T-helper 22 cell (primary cell): Measurements from ENCODE around the gene PTPRF.
"Not testable (repeated sequence)": the region's sequence is repeated elsewhere in the genome, so short reads cannot be mapped to it uniquely, and the experiment has no call there.

Source experiments
- DNase-seq: peaks from one replicate; pipeline ENCODE4 v3.0.0-alpha.2; 2020; ENCODE audit warnings: low read depth

PTPRF gene

GRCh38 chr1:43634721-43635120 is 104.0 kb downstream of the PTPRF start:
- DNase-seq = no peak

- DNase-seq = no peak
Measured at GRCh38 chr1:43636006-43636641, 105.4 kb downstream of the PTPRF start.

- no peak for DNase-seq
Measured at GRCh38 chr1:43637267-43637666, 106.6 kb downstream of the PTPRF start.

GRCh38 chr1:43638381-43638780 is 107.7 kb downstream of the PTPRF start:
- DNase-seq = not testable (repeated sequence)

- DNase-seq = no peak
Measured at GRCh38 chr1:43639976-43640794, 109.5 kb downstream of the PTPRF start.

GRCh38 chr1:43644558-43644957 is 113.9 kb downstream of the PTPRF start:
- no peak for DNase-seq

- no peak for DNase-seq
Measured at GRCh38 chr1:43645461-43645860, 114.8 kb downstream of the PTPRF start.

- not testable (repeated sequence) for DNase-seq
Measured at GRCh38 chr1:43647331-43647730, 116.6 kb downstream of the PTPRF start.

- no peak for DNase-seq
Measured at GRCh38 chr1:43648221-43648847, 117.7 kb downstream of the PTPRF start.

- no peak for DNase-seq
Measured at GRCh38 chr1:43648876-43649477, 118.3 kb downstream of the PTPRF start.

- peak; percentile 86 for DNase-seq
Measured at GRCh38 chr1:43650310-43651085, 119.8 kb downstream of the PTPRF start.

GRCh38 chr1:43651188-43651587 is 120.5 kb downstream of the PTPRF start:
- DNase-seq = no peak

- no peak for DNase-seq
Measured at GRCh38 chr1:43651902-43652301, 121.2 kb downstream of the PTPRF start.

GRCh38 chr1:43653339-43653738 is 122.7 kb downstream of the PTPRF start:
- no peak for DNase-seq

GRCh38 chr1:43653893-43654292 is 123.2 kb downstream of the PTPRF start:
- DNase-seq = no peak

GRCh38 chr1:43655953-43656352 is 125.3 kb downstream of the PTPRF start:
- no peak for DNase-seq

- no peak for DNase-seq
Measured at GRCh38 chr1:43659212-43660166, 128.8 kb downstream of the PTPRF start.

- no peak for DNase-seq
Measured at GRCh38 chr1:43660355-43660754, 129.7 kb downstream of the PTPRF start.

- DNase-seq = no peak
Measured at GRCh38 chr1:43664369-43664768, 133.7 kb downstream of the PTPRF start.

GRCh38 chr1:43666608-43667007 is 135.9 kb downstream of the PTPRF start:
- DNase-seq = no peak

- no peak for DNase-seq
Measured at GRCh38 chr1:43668956-43669355, 138.3 kb downstream of the PTPRF start.
